ENCODE data around the gene ERBB4.
"Not testable (repeated sequence)": the region's sequence is repeated elsewhere in the genome, so short reads cannot be mapped to it uniquely, and the experiment has no call there.

The ERBB4 gene

GRCh38 chr2:212124598-212124997 lies 414.0 kb downstream of the ERBB4 start:
- FAIRE-seq: no peak

GRCh38 chr2:212119591-212119990 lies 419.0 kb downstream of the ERBB4 start:
- FAIRE-seq: no peak

GRCh38 chr2:212117926-212118325 lies 420.7 kb downstream of the ERBB4 start:
- FAIRE-seq: no peak

- no peak for FAIRE-seq
Measured at GRCh38 chr2:212114489-212114888, 424.1 kb downstream of the ERBB4 start.

GRCh38 chr2:212112401-212112800 lies 426.2 kb downstream of the ERBB4 start:
- no peak for FAIRE-seq

- no peak for FAIRE-seq
Measured at GRCh38 chr2:212109792-212110680, 428.6 kb downstream of the ERBB4 start.

- FAIRE-seq: no peak
Measured at GRCh38 chr2:212109217-212109616, 429.4 kb downstream of the ERBB4 start.

- no peak for FAIRE-seq
Measured at GRCh38 chr2:212107989-212108388, 430.6 kb downstream of the ERBB4 start.

GRCh38 chr2:212107014-212107413 lies 431.6 kb downstream of the ERBB4 start:
- no peak for FAIRE-seq

GRCh38 chr2:212106536-212106935 lies 432.1 kb downstream of the ERBB4 start:
- FAIRE-seq: not testable (repeated sequence)

GRCh38 chr2:212099658-212100057 lies 438.9 kb downstream of the ERBB4 start:
- FAIRE-seq: no peak

GRCh38 chr2:212098966-212099365 lies 439.6 kb downstream of the ERBB4 start:
- FAIRE-seq: no peak

GRCh38 chr2:212097001-212097400 lies 441.6 kb downstream of the ERBB4 start:
- no peak for FAIRE-seq

- FAIRE-seq: no peak
Measured at GRCh38 chr2:212089873-212090272, 448.7 kb downstream of the ERBB4 start.

- FAIRE-seq: no peak
Measured at GRCh38 chr2:212088353-212088752, 450.2 kb downstream of the ERBB4 start.

- FAIRE-seq: no peak
Measured at GRCh38 chr2:212083492-212083891, 455.1 kb downstream of the ERBB4 start.

GRCh38 chr2:212078103-212078502 lies 460.5 kb downstream of the ERBB4 start:
- no peak for FAIRE-seq

- FAIRE-seq: no peak
Measured at GRCh38 chr2:212076456-212076855, 462.1 kb downstream of the ERBB4 start.

- FAIRE-seq: no peak
Measured at GRCh38 chr2:212073360-212073759, 465.2 kb downstream of the ERBB4 start.

- FAIRE-seq: peak; percentile 17
Measured at GRCh38 chr2:212066546-212066945, 472.1 kb downstream of the ERBB4 start.

- FAIRE-seq: no peak
Measured at GRCh38 chr2:212064318-212064717, 474.3 kb downstream of the ERBB4 start.

- no peak for FAIRE-seq
Measured at GRCh38 chr2:212052412-212053159, 486.0 kb downstream of the ERBB4 start.

GRCh38 chr2:212050871-212051270 lies 487.7 kb downstream of the ERBB4 start:
- no peak for FAIRE-seq

- no peak for FAIRE-seq
Measured at GRCh38 chr2:212042562-212042961, 496.0 kb downstream of the ERBB4 start.
